K562 (cell line): ENCODE data around the gene BTBD17. TPM values are rescaled to one million over a fixed set of nuclear protein-coding genes. Genes with fewer than 3 reads are reported as not detected.

Experiments used
- ATAC-seq: fragments of 200-7000 bp; cut with Tn5 transposase; 3 replicates; pipeline ENCODE4 v1.9.1; 2020; ENCODE audit warnings: moderate library complexity
- BruUV-seq: library from RNA; stranded (reverse); fragments of 400-500 nt; replicated peaks from 2 replicates; lab custom pipeline; 2021; lab: Mats Ljungman, UMichigan
- CTCF ChIA-PET: fragments of 300-600 bp; formaldehyde crosslinking; extraction: SDS; loops from one replicate; lab custom pipeline; 2021; ENCODE audit warnings: low intra/inter-chr PET ratio; lab: Yijun Ruan, JAX
- POLR2A ChIA-PET: fragments of 300-600, 350-650 bp; sonication (Branson Sonifier 250); formaldehyde crosslinking; extraction: SDS; loops from one replicate; lab custom pipeline; 2021; ENCODE audit warnings: antibody characterized with exemption, inconsistent platforms; lab: Yijun Ruan, JAX
- DNase-seq, 4 experiments: peaks; one replicate each; pipeline versions ENCODE4 v3.0.0 to v3.0.0-alpha.2; 2011 to 2018; ENCODE audit warnings: low spot score in 3 of 4, mixed read lengths in 3 of 4; ENCODE audit errors: extremely low read depth in 1 of 4
- FAIRE-seq: peaks from 2 replicates; lab custom pipeline; 2011; peaks lifted over from hg19 to GRCh38; lab: Jason Lieb, UNC
- H2AFZ ChIP-seq: 2 replicates; pipeline ENCODE4 v1.6.0; 2011; ENCODE audit warnings: low read depth, low read length, control low read depth, inconsistent platforms
- H3K27ac ChIP-seq: fragments of 200-600 bp; 3 replicates; pipeline ENCODE4 v1.8.0; 2011; ENCODE audit warnings: low read depth, mild to moderate bottlenecking, control low read depth, inconsistent platforms, low read length, moderate library complexity, mixed read lengths; ENCODE audit errors: extremely low read depth
- H3K27me3 ChIP-seq, 2 experiments: fragments of 300-600 bp in 1 of 2; 2 replicates in 1 of 2; 3 replicates in 1 of 2; pipeline versions ENCODE4 v1.6.0 to v1.8.0; 2011; ENCODE audit warnings: inconsistent platforms in 2 of 2, low read length in 2 of 2, mild to moderate bottlenecking in 1 of 2, mixed read lengths in 1 of 2, moderate library complexity in 1 of 2; ENCODE audit not compliant: control insufficient read depth in 2 of 2, insufficient read depth in 2 of 2
- H3K36me3 ChIP-seq: fragments of 300-600 bp; 3 replicates; pipeline ENCODE4 v1.8.0; 2011; ENCODE audit warnings: mild to moderate bottlenecking, low read length, inconsistent platforms; ENCODE audit not compliant: control insufficient read depth, insufficient read depth
- H3K4me1 ChIP-seq, 2 experiments: fragments of 200-600 bp in 1 of 2; replicated peaks in 1 of 2; 2 replicates in 1 of 2; 3 replicates in 1 of 2; pipeline versions ENCODE4 v1.5.1 to v1.8.0; 2011; ENCODE audit warnings: inconsistent platforms in 2 of 2, low read length in 2 of 2, mild to moderate bottlenecking in 1 of 2, mixed read lengths in 1 of 2, moderate library complexity in 1 of 2; ENCODE audit not compliant: control insufficient read depth in 2 of 2, insufficient read depth in 2 of 2
- H3K4me2 ChIP-seq: 2 replicates; pipeline ENCODE4 v1.6.1; 2011; ENCODE audit warnings: low read length, control low read depth, inconsistent platforms, mixed read lengths; ENCODE audit not compliant: insufficient read depth
- H3K4me3 ChIP-seq: fragments of 200-600 bp; sonication (generic), shearing (Covaris generic); 2 replicates; pipeline ENCODE4 v1.5.1; 2016; ENCODE audit warnings: control low read depth, inconsistent platforms
- H3K79me2 ChIP-seq: fragments of 200-600 bp; 3 replicates; pipeline ENCODE4 v1.8.0; 2011; ENCODE audit warnings: low read length, inconsistent platforms; ENCODE audit not compliant: control insufficient read depth, insufficient read depth
- H3K9ac ChIP-seq, 2 experiments: 2 replicates each; pipeline versions ENCODE4 v1.6.0 to v1.6.1; 2011; ENCODE audit warnings: low read depth in 2 of 2, low read length in 2 of 2, control low read depth in 1 of 2, inconsistent platforms in 1 of 2, mild to moderate bottlenecking in 1 of 2, mixed read lengths in 1 of 2; ENCODE audit not compliant: insufficient read depth in 1 of 2
- H3K9me1 ChIP-seq: one replicate; pipeline ENCODE4 v1.6.0; 2011; ENCODE audit warnings: inconsistent platforms, mild to moderate bottlenecking, low read length, moderate library complexity; ENCODE audit not compliant: control insufficient read depth, insufficient read depth
- H3K9me3 ChIP-seq: replicated peaks from 2 replicates; pipeline ENCODE4 v1.5.1; 2011; ENCODE audit warnings: low read depth, low read length, inconsistent platforms; ENCODE audit not compliant: control insufficient read depth, insufficient read depth
- H4K20me1 ChIP-seq: replicated peaks from 2 replicates; pipeline ENCODE4 v1.6.1; 2011; ENCODE audit warnings: low read length, inconsistent platforms, mixed read lengths; ENCODE audit not compliant: control insufficient read depth, insufficient read depth
- ATF3 ChIP-seq, 2 experiments: fragments of 450-650 bp in 1 of 2; sonication (generic) in 1 of 2; formaldehyde crosslinking in 1 of 2; IDR thresholded peaks in 1 of 2; conservative IDR thresholded peaks in 1 of 2; 2 replicates each; pipeline versions ENCODE4 v1.6.1 to v1.8.1; 2016 to 2023; ENCODE audit warnings: mild to moderate bottlenecking in 2 of 2, moderate library complexity in 2 of 2, inconsistent platforms in 1 of 2, missing genetic modification reagents in 1 of 2
- ESRRB ChIP-seq: fragments of 250-450 bp; sonication (Bioruptor Pico); IDR thresholded peaks from 2 replicates; pipeline ENCODE4 v1.5.0; 2020; ENCODE audit warnings: mild to moderate bottlenecking, moderate library complexity, borderline replicate concordance
- RAD51 ChIP-seq: fragments of 450-650 bp; IDR thresholded peaks from 2 replicates; pipeline ENCODE4 v1.7.1; 2016; ENCODE audit warnings: low read depth, mild to moderate bottlenecking, borderline replicate concordance
- REST ChIP-seq, 2 experiments: fragments of 450-650 bp; formaldehyde crosslinking in 1 of 2; IDR thresholded peaks; 2 replicates each; pipeline versions ENCODE4 v1.4.0 to v1.6.1; 2014 to 2020; ENCODE audit warnings: mild to moderate bottlenecking in 2 of 2, borderline replicate concordance in 1 of 2, low read depth in 1 of 2
- USF2 ChIP-seq: sonication (generic); formaldehyde crosslinking; IDR thresholded peaks from 2 replicates; pipeline ENCODE4 v1.5.0; 2020; ENCODE audit warnings: missing genetic modification reagents
- WGBS: fragments of 100-300 bp; shearing (Covaris generic); methylation state at CpG from one replicate; pipeline ENCODE4 v1.1.6; 2016; ENCODE audit warnings: low coverage, mixed read lengths; ENCODE audit not compliant: insufficient coverage; ENCODE audit errors: missing lambda C conversion rate; 5-methylcytosine and 5-hydroxymethylcytosine counted together
- in situ Hi-C: fragments of 300-500 bp; cut with MboI; formaldehyde crosslinking; loops from 4 replicates; pipeline ENCODE4 v1.15.0; 2018; ENCODE audit warnings: inconsistent platforms, mixed read lengths
- intact Hi-C: fragments of 100-400 bp; cut with micrococcal nuclease; formaldehyde crosslinking; loops from 2 replicates; pipeline ENCODE4 v1.14.2; 2022
- polyA plus RNA-seq, 8 experiments: library from polyadenylated mRNA; depleted of rRNA in 4 of 8; stranded (reverse) in 5 of 8; unstranded in 3 of 8; fragments of >200 nt; fragmentation: Nextera tagmentation in 2 of 8; fragmentation: Illumina TruSeq in 1 of 8; extraction: Ambion mirVana in 2 of 8; extraction: Trizol in 1 of 8; gene quantifications; 2 replicates each; pipeline versions ENCODE4 v1.2.1 to v1.2.3, GENCODE V29; 2011 to 2014; ENCODE audit warnings: inconsistent platforms in 1 of 8, missing spikeins in 1 of 8
- total RNA-seq, 7 experiments: library from RNA; depleted of rRNA in 6 of 7; stranded (reverse); fragments of >200 nt in 6 of 7; fragmentation: Illumina TruSeq in 2 of 7; extraction: Trizol in 2 of 7; gene quantifications; 2 replicates each; pipeline versions ENCODE4 v1.2.1 to v1.2.3, GENCODE V29; 2011 to 2021; ENCODE audit warnings: low replicate concordance in 1 of 7

Gene BTBD17
- total and polyA plus RNA-seq, 9 of the 15 experiments (the other 6 are each of a cell fraction or from before 2014, with no cell fraction given) = not detected

- H3K36me3 ChIP-seq = no peaks in the 10 kb centered on the region
- H3K9me1 ChIP-seq = no peaks in the 10 kb centered on the region
- H3K4me1 ChIP-seq = peaks cover 0 to 10% of the 10 kb centered on the region in 2 experiments; a peak in 4 of 5 replicates
- no peak overlapping the region for H3K9ac ChIP-seq
- no peak overlapping the region for H3K4me3 ChIP-seq
- H3K79me2 ChIP-seq = no peaks in the 10 kb centered on the region
- CTCF ChIA-PET = interaction anchor here (1.2 to 4.6 kb wide), 5 partner anchors 73 to 221 kb away, joined by 4 to 61 read pairs (median 12); no protein-coding TSS in a partner anchor
- POLR2A ChIA-PET = interaction anchor here (0.7 to 0.9 kb wide), 2 partner anchors 99 to 148 kb away, joined by 3 read pairs; no protein-coding TSS in a partner anchor
- H3K27ac ChIP-seq = no peak overlapping the region
- H3K9me3 ChIP-seq = no peaks in the 10 kb centered on the region
- H4K20me1 ChIP-seq = no peaks in the 10 kb centered on the region
- no peak for ATAC-seq
- H3K4me2 ChIP-seq = no peak overlapping the region
- in situ Hi-C loops = no loop called here
- peak; percentile 15 for FAIRE-seq
- intact Hi-C loops = loop anchor here (2.0 kb wide), 1 partner anchor 112 kb away; no protein-coding TSS in a partner anchor
- 22% methylated on average over 15 of the region's 15 CpGs for WGBS
- H3K27me3 ChIP-seq = peaks cover 17 to 44% of the 10 kb centered on the region in 2 experiments
- no peak overlapping the region for H2AFZ ChIP-seq
- BruUV-seq = no TSS peak
- DNase-seq = no peak
- peak; percentile 67 for TF ChIP-seq USF2 (CRISPR knock-in tag)
- TF ChIP-seq ATF3 (IDR thresholded peaks at IDR 0.05) = no peak
- TF ChIP-seq ATF3 (CRISPR knock-in tag; conservative IDR thresholded peaks at IDR 0.05) = no peak
- peak; percentile 66 for TF ChIP-seq RAD51
- no peak for TF ChIP-seq ESRRB (CRISPR knock-in tag)
- TF ChIP-seq REST (IDR thresholded peaks at IDR 0.05; ENCODE audit: borderline replicate concordance) = peak; percentile 10; the same call in 1 of the 2 replicates
- TF ChIP-seq REST (CRISPR knock-in tag; IDR thresholded peaks at IDR 0.05; ENCODE audit: low read depth) = no peak
Measured at GRCh38 chr17:74380959-74381808, 19.5 kb upstream of the BTBD17 start.
